ENCODE measurements around the gene MRPL24.
A peak's percentile ranks its signal among the peaks of the same experiment; 100 is the strongest.

MRPL24 gene

DNA sequence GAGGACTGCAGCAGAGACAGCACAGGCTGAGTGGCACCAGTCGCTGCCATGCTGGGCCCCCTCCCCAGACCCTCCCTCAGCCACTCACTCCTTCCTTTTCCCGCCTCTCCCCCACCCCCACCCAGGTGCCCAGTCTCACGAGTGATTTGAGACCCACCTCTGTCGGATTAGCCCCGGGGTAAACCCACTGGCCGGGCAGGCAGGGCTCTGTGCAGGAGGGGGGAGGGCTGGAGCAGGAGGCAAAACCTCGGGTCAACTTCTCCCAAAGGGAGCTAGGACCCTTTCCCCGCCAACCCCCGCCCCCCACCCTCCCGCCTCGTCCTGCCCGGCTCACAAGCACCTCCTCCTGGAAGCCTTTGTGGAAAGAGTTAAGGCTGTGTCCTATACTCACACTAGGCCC lies 3.5 kb upstream of the MRPL24 start:
- TF ChIP-seq POLR2A (IDR thresholded peaks at IDR 0.05; ENCODE audit: low read depth, low read length), result no peak
- DNase-seq (ENCODE audit: insufficient read length, low spot score) (no peak), FAIRE-seq (no peak)

DNA sequence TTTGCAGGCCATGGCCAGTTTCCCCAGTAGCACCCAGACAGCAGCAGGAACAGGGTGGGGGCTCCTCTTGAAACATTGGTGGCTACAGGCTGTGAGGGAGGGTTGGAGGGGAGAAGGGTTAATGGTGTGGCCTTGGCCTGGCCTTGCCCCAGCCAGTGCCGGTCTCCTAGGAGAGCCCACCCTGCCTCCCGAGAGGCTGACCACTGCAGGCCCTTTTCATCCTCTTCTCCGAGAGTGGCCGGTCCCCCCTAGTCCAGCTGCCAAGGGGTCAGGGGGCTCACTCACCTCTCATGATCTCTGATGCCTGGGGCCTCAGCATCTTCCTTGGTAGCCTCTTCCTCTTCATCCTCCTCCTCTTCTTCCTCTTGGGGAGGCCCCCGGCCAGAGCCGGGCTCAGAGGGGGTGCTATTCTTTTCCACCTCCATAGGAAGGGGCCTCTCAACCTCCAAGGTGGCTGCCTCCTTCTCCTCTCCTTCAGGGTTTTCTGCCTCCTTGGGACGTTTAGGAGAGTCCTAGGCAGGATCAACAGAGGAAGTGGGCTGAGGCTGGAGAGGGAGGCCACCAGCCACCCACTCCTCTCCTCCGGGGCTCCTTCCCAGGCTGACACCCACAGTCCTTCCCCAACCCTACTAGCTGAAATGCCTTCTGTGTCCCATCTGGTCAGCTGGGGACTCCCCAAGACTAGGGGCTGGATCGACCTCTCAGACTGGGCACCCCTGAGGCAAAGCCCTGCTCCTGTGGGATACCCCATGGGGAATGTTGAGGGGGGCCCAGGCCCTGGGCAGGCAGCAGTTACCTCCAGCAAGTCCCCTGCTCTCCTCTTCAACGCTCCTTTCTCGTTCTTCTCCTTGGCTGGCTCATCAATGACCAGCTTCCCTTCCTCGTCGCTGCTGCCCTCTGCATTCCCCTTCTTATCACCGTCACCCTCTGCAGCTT lies 2.7 kb upstream of the MRPL24 start:
- DNase-seq (ENCODE audit: insufficient read length, low spot score) (no peak), FAIRE-seq (no peak)
- TF ChIP-seq POLR2A (IDR thresholded peaks at IDR 0.05; ENCODE audit: low read depth, low read length), result no peak

DNA sequence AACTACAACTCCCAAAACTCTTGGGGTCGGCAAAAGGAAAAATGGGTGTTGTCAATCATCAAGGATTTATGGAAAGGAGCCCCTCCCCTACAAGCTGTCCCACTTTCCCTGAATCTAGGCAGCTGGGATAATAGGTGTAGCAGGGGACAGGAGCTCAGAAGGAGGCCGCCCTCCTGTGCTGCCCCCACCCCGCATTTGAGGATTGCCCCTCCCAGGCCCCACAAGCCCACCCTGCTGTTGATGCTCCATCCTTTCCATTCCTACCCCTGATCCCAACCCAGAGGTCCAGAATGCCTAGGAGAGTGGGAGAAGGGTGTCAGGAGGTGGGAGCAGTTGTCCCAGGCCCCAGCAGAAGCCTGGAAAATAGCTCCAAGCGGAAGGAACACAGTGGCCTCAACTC lies 1.9 kb upstream of the MRPL24 start:
- DNase-seq (ENCODE audit: insufficient read length, low spot score) (no peak), FAIRE-seq (no peak)
- TF ChIP-seq POLR2A (IDR thresholded peaks at IDR 0.05; ENCODE audit: low read depth, low read length), result no peak

DNA sequence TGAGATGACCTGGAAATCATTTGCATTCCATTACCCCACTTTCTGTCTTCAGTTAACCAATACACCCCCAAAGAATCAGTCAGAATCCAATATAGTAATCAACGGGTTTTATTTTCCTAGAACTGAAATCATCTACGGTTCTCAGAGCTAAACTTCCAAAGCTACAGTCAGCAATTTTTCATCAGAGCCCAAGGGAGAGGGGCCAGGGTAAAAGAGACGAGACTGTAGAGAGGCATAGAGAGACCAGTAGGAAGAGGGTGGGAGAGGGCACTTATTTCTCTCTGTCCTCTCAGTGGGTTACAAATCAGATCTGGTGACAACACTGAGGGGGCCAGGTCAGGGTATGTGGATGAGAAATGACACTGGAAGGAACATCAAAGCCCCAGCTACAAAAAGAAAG lies 1.1 kb upstream of the MRPL24 start:
- DNase-seq (ENCODE audit: insufficient read length, low spot score), result no peak
- no peak for FAIRE-seq
- no peak for TF ChIP-seq POLR2A (IDR thresholded peaks at IDR 0.05; ENCODE audit: low read depth, low read length)

DNA sequence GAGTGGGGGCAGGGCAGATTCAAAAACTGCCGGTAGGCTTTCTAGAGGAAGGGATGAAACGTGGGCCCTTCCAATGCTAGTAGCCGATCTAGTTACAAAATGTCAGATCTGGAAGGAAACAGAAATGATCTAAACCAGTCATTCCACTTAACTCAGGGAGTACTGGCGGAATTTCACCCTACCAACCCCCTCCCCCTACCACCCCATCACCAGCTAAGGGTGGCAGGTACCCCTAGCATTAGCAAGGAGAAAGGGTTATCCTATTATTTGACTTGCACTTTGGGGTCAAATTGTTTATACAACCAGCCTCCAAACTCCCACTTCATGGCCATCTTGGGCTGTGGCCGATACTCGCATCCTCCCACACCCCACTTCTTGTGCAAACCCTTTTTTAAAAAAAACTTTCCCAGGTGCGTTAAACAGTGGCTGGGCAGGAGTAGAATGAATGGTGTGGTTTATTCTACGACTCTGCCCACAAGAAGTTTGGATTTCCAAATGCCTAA lies 644 bp upstream of the MRPL24 start:
- FAIRE-seq, result no peak
- no peak for DNase-seq (ENCODE audit: insufficient read length, low spot score)

DNA sequence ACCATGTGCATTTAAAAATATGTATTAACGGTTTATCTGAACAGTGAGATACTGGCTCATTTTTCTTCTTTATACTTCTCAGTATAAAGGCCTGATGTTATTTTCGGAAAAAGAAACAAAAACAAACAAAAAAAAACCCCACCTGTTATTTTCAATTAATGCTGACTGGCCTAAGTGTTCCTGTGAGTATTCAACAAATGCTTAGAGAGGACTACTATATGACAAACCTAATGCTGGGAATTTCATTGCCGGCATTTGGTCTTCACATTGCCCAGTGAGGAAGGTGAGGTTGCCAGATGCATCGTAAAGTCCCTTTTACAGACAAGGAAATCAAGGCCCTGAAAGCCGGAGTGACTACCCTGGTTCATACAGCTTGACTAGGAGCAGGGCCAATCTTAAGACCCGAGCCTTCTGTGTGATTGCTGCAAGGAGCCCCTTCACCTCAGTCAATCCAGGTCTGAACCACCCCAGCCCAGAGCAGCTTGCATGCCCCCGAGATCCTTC lies 599 bp downstream of the MRPL24 start:
- no peak for DNase-seq (ENCODE audit: insufficient read length, low spot score)
- no peak for FAIRE-seq
- TF ChIP-seq POLR2A (IDR thresholded peaks at IDR 0.05; ENCODE audit: low read depth, low read length), result no peak

More for the DNA sequence above, 644 bp upstream of the MRPL24 start:
- no peak for TF ChIP-seq POLR2A (IDR thresholded peaks at IDR 0.05; ENCODE audit: low read depth, low read length)

DNA sequence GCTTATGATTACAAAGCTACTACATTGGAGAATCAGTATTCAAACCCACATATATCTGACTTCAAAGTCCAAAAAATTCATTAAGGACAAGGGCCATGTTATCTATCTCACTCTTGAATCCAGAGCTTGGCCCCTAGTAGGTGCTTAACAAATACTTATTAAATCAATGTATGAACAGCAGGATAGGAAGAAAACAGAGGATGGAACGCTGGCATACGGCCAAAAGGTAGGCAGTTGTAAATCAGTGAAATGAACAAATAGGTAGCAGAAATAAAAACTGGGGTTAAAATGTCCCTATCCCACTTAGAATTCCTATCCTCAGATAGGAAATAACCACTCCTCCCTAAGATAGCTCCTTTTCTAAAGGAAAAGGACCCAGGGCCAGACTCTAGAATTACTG lies 2.0 kb downstream of the MRPL24 start:
- TF ChIP-seq POLR2A (IDR thresholded peaks at IDR 0.05; ENCODE audit: low read depth, low read length), result no peak
- no peak for FAIRE-seq

DNA sequence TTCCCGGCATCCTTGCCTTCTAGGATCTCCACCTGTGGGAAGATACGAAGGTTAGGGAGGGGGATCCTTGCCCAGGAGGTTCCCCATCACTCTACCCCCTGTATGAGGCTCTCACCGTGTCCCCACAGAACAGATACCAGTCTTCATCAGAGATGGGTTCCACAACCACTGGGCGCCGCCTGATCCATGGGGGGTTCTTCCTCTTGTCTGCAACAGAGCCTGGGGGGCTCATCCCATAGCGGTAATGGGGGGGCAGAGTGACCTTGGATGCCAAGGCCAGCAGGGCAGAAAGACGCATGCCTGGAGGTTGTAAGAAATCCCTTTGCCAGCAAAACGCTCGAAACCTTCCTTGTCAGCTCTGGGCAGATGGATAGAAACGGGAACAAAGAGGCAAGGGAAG lies 2.5 kb downstream of the MRPL24 start:
- DNase-seq (ENCODE audit: insufficient read length, low spot score), result no peak
- no peak for FAIRE-seq
- no peak for TF ChIP-seq POLR2A (IDR thresholded peaks at IDR 0.05; ENCODE audit: low read depth, low read length)

More for the DNA sequence above, 2.0 kb downstream of the MRPL24 start:
- DNase-seq (ENCODE audit: insufficient read length, low spot score), result no peak

DNA sequence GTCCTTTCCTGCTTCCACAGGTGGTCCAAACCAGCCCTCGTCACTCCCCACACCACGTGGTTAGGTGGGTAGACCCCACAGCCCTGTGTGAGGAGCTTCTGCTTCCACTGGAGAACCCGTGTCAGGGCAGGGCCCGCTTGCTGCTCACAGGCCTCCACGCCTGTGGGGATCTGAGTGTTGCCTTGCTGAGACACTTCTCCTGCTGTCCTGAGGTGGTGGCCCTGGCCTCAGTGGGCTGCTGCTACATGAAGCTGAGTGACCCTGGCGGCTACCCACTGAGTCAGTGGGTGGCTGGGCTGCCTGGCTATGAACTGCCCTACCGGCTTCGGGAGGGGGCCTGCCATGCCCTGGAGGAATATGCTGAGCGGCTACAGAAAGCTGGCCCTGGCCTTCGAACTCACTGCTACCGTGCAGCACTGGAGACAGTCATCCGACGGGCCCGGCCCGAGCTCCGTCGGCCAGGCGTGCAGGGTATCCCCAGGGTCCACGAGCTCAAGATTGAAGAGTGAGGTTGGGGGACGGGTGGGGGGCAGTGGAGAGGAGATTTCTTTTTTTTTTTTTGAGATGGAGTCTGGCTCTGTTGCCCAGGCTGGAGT lies 6.8 kb downstream of the MRPL24 start:
- FAIRE-seq (no peak), DNase-seq (ENCODE audit: insufficient read length, low spot score) (no peak)
- no peak for TF ChIP-seq POLR2A (IDR thresholded peaks at IDR 0.05; ENCODE audit: low read depth, low read length)

DNA sequence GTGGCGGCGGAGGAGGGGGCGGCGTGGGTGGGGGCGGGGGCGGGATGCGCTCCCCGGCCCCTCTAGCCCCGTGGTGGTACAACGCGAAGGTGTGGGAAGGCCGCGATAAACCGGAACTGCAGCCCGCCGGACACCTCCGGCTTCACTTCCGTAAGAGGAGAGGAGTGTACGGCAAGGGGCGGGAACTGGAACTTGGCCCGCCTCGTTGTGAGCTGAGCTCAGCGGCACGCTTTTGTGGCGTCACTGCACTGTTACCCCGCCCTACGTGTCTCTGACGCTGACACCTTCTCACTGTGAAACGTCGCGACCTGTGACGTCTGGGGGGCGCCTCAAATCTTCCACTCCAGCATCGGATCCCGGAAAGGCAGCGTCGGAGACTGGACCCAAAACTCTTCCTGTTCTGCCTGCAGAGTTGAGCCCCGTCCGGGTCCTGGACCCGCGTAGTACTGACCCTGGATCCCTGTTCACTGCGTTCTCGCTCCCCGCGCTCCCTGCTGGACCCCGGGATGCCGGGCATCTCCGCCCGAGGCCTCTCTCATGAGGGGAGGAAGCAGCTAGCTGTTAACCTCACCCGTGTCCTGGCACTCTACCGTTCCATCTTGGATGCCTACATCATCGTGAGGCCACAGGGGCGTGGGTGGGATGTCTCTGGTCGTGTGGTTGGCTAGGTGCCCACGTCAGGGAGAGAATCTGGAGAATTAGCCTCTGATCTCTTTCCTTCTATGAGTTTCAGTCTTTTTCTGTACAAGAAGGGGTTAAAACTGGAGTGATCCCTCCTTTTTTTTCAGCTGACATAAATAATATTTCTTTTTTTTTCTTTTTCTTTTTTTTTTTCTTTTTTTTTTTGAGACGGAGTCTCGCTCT lies 12.1 kb downstream of the MRPL24 start, which contains the start of gene ISG20L2:
TSS of gene ISG20L2 (minus strand) at position 168 of the 864 bp plus-strand sequence. CDS start 1,114 bp downstream, outside the sequence.
- DNase-seq (ENCODE audit: insufficient read length, low spot score) (peak; percentile 83), FAIRE-seq (no peak)
- TF ChIP-seq POLR2A (IDR thresholded peaks at IDR 0.05; ENCODE audit: low read depth, low read length), result peak; percentile 59

DNA sequence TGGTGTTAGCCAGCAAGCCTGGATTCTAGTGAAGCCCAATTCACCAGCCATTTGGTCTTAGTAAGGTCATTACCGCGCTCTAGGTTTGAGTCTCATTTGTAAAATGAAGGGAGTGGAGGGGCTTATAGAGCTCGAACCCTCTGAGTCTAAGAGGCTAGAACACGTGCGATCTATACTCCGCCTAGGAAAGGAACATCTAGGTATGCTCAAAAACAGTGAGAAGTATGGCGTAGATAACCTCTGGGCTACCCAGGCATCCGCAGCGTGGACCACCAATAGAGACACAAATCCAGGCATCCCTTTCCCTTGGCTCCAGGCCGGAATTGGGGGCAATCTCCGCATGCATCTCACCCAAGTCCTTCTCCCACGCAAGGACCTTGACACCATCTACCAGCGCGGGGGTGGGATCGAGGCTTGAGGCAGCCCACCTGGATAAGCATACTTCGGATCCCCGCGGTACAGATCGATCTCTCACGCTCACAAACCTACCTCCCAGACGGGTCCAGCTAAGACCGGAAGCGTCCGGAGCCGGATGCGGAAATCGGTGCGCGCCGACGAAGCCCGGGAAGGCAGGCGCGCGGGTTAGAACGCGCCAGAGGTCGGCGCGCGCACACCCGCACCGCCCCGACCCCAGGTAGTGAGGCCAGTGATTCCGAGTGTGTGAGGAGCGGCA lies 12.8 kb downstream of the MRPL24 start, which contains the start of gene METTL25B:
TSS of gene METTL25B (plus strand) at position 544 of the 673 bp plus-strand sequence. CDS start 636 bp downstream, outside the sequence.
- TF ChIP-seq POLR2A (IDR thresholded peaks at IDR 0.05; ENCODE audit: low read depth, low read length), result peak; percentile 44
- FAIRE-seq (no peak), DNase-seq (ENCODE audit: insufficient read length, low spot score) (peak; percentile 74)

DNA sequence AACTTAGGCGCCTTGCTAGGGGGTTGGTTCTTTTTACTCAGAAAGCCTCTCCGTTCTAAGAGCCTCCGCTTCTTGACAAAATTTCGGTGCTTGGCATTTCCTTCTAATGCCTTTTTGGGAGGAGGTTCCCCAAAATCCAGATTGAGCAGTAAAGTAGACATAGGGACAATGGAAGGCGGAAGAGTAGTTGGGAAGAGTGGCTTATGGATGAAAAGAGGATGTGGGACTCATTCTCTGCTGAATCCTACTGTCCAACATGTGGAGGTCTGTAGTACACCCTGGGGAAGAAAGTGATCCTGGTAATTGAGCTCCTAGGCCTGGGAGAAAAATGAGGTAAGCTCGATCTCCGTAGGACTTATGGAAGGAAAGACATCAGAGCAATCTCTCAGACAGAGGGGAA lies 13.4 kb downstream of the MRPL24 start:
- DNase-seq (ENCODE audit: insufficient read length, low spot score), result no peak
- TF ChIP-seq POLR2A (IDR thresholded peaks at IDR 0.05; ENCODE audit: low read depth, low read length), result no peak
- no peak for FAIRE-seq
